ENCODE measurements around the gene SETD7.

The SETD7 gene

DNA sequence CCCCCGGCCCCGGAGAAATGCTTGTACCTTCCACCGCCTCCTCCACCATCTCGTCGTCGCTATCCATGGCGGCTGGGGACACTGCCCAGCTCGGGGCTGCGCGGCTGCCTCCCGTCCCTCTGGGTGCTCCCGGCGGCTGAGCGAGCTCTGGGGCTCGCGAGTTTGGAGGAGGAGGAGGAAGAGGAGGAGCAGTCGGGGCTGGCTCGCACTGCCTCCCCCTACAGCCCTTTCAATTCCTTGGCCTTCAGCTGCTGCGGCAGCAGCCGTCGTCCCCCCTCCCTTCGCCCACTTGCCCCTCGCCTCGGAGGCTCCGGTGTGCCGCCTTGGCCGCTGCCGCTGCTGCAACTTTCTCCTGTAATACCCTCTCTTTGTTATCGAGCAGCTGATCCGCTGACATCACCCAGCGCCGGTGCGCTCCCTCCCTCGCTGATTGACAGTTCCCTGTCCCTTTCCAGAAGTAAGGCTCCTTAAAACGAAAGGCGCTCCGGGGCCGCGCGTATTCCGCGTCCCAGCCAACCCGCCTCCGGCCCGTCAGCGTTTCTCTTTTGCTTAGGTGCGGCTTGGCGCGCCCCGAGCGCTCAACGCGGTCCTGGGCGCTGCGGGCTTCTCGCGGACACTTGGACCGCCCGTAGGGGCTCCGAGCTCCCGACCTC lies at the start of gene SETD7:
TSS of gene SETD7 (minus strand) at position 149 of the 653 bp plus-strand sequence. CDS start at position 67, 82 bp downstream.
- peak; percentile 64 for DNase-seq

DNA sequence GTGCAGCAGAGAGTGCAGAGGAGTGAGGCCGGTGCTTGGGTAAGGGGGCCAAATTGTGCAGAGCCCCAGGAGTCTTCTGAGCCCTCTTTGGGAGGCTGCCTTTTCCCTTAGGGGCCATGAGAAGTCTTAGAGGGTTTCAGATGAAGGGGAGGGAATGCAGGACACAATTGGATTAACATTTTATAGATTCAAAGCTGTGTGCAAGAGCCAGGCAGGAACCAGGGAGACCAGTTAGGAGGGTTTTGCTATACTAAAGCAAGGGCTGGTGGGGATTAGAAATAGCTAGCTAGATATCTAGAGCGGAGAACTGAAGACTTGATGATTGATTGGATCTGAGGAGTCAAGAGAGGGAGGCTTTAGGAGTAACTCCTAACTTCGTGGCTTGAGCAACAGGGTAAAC lies 49.5 kb upstream of the SETD7 start:
- no peak for DNase-seq

GRCh38 chr4:139603576-139604410 lies 47.8 kb upstream of the SETD7 start:
- DNase-seq = peak; percentile 53

- no peak for DNase-seq
These were observed 46.8 kb upstream of the SETD7 start for GRCh38 chr4:139602776-139603360.

GRCh38 chr4:139600662-139601061 lies 44.6 kb upstream of the SETD7 start:
- DNase-seq = no peak

DNA sequence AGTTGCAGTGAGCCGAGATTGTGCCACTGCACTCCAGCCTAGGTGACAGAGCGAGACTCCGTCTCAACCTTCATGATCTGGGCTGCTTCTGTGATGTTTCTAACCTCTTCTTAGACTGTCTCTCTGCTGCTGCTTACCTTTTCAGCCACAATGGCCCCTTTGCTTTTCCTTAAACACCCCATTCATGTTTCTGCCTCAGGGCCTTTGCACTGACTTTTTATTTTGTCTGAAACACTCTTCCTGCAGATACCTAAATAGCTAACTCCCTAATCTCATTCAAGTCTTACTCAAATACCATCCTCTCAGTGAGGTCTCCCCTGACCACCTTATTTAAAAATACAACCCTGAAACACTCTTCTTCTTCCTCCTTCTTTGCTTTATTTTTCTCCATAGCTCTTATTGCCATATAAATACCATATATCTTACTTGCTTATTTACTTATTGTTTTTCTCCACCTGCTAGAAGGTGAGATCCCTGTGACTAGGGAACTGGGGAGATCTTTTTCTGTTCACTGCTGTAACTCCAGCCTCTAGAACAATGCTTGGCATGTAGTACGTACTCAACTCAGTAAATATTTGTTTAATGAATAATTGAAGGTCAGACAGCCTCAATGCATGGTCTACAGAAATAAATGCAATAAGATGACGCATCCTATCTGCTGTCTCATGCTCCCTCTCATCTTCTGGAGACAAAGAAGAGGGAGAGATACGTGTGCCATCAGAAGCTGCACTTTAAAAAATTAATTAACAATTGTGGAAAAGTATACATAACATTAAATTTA lies 43.8 kb upstream of the SETD7 start:
- no peak for DNase-seq

GRCh38 chr4:139599076-139599475 lies 43.1 kb upstream of the SETD7 start:
- DNase-seq = no peak

- DNase-seq = no peak
These were observed 40.8 kb upstream of the SETD7 start for GRCh38 chr4:139596684-139597279.

DNA sequence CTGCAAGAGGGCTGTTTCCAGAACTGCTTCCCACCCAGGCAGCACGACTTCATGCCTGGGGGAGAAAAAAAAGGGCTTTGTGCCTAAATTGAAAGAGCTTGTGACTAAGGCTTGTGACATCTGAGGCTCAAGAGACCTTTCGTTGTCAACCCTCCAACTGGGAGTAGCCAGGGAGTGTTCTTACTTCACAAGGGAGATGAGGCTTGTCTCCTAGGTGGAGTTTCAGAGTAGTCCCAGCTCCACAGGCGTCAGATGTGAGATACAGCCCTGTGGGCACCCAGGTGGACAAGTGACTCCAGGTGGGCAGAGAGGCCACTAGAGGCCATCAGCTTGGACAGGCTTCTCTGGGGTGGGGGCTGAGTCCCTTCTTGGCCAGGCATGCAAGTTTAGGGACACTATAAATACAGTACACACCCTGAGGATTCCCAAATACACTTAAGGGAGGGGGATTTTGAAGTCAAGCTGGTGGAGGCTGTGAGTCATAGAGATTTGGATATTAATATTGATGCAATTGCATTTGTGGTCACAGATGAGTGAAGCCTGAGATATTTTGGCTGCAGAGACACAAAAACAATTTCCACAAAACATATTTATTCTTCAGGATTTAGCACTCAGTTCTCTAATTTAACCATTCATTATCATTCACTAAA lies 40.1 kb upstream of the SETD7 start:
- DNase-seq = no peak

GRCh38 chr4:139594591-139595185 lies 38.7 kb upstream of the SETD7 start:
- DNase-seq = no peak

- DNase-seq = no peak
These were observed 37.1 kb upstream of the SETD7 start for GRCh38 chr4:139593091-139593564.

GRCh38 chr4:139589336-139590018 lies 33.5 kb upstream of the SETD7 start:
- DNase-seq = no peak

DNA sequence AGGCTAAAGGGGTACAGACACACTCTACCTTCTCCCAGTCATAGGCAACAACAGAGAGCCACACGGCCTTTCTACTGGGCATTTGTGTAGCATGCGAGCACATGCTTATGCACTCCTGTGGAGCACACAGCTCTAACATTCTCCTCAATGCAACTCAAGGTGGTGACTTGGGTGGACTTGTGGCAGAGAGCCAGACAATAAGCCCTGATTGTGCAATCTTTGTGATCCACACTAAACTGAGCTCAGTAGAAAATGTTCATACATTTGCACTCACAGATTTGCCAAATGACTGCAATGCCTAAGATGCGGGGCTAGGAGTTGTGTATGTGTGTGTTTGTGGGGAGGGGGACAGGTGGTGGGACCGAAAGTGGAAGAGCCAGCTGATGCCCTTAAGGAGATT lies 31.4 kb upstream of the SETD7 start:
- no peak for DNase-seq

- DNase-seq = no peak
These were observed 29.5 kb upstream of the SETD7 start for GRCh38 chr4:139585473-139585872.

- DNase-seq = no peak
These were observed 28.8 kb upstream of the SETD7 start for GRCh38 chr4:139584784-139585183.

DNA sequence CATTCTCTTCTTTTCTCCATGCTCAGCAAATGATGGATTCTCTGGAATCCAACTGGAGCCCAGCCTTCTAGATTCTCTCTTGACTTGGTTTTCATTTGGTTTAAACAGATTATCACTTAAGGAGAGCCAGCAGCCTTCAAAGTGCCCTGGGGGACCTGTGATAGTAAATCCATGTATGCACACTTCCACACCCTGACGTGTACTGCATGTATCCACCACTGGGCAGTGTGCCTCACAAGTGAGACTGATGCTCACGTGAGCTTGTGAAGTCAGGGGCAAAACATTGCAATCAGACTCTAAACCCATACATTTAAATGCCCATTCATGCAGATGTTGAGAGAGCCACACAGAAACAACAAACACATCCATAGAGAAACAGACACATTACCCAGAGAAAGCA lies 28.0 kb upstream of the SETD7 start:
- no peak for DNase-seq

DNA sequence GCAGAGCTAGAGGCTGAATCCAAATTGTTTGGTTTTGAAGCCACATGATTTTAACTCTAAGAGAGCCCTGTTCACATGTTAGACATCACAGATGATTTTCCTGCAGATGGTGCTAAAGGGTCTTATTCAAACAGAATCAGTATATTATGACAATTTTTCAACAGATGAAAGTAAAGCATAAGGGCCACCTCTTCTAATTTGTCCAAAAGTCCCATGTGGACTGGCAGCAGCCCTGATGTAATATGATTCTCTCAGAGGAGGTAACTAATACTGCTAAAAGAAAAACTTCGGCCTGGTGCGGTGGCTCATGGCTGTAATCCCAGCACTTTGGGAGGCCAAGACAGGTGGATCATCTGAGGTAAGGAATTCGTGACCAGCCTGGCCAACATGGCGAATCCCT lies 26.0 kb upstream of the SETD7 start:
- no peak for DNase-seq

GRCh38 chr4:139581096-139581495 lies 25.1 kb upstream of the SETD7 start:
- DNase-seq = no peak

GRCh38 chr4:139576219-139576618 lies 20.2 kb upstream of the SETD7 start:
- DNase-seq = no peak

DNA sequence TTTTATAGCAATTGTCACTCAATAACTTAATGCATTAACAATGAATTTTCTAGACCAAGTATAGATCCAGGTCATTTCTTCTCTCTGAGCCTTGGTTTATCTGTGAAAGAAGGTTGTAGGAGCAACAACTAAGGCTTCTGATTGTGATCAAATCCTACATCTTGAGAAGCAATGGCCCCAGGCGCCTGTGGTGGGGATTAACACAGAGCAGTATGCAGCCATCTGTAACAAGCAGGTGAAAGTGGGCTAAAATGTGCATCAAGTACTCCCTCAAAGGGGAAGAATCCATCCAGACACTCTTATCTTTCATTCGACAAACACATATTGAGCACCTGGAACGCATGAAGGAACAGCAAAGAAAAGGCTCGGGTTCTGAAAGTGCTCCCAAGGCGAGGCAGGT lies 19.1 kb upstream of the SETD7 start:
- DNase-seq = no peak

GRCh38 chr4:139574641-139575040 lies 18.6 kb upstream of the SETD7 start:
- no peak for DNase-seq
